Stimulated activated CD8-positive, alpha-beta memory T cell treated with anti-CD3 and anti-CD28 coated beads, Interleukin-7, amount 100 ng/mL, for 48 hours (primary cell): ENCODE results near the gene NFKBIB.
"Not testable (repeated sequence)": the region's sequence is repeated elsewhere in the genome, so short reads cannot be mapped to it uniquely, and the experiment has no call there.

Experiments
- DNase-seq, 2 donors: peaks; one replicate each; pipeline ENCODE4 v3.0.0-alpha.2; 2020; ENCODE audit warnings: low read depth in 1 of 2; ENCODE audit errors: extremely low read depth in 1 of 2

Gene NFKBIB, protein sequence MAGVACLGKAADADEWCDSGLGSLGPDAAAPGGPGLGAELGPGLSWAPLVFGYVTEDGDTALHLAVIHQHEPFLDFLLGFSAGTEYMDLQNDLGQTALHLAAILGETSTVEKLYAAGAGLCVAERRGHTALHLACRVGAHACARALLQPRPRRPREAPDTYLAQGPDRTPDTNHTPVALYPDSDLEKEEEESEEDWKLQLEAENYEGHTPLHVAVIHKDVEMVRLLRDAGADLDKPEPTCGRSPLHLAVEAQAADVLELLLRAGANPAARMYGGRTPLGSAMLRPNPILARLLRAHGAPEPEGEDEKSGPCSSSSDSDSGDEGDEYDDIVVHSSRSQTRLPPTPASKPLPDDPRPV

GRCh38 chr19:38899447-38900201, at the start of gene NFKBIB, which contains the start of gene SIRT2:
TSS of gene NFKBIB (plus strand) at chr19:38899969. CDS start at chr19:38900033, 64 bp downstream.
TSS of gene SIRT2 (minus strand) at chr19:38899618. CDS start at chr19:38899521, 97 bp downstream.
- peak; percentile 98 to 100 for DNase-seq

GRCh38 chr19:38850436-38850975, 49.3 kb upstream of the NFKBIB start:
- DNase-seq = peak; percentile 97 to 99

GRCh38 chr19:38850976-38851621, 48.7 kb upstream of the NFKBIB start:
- no peak for DNase-seq

DNA sequence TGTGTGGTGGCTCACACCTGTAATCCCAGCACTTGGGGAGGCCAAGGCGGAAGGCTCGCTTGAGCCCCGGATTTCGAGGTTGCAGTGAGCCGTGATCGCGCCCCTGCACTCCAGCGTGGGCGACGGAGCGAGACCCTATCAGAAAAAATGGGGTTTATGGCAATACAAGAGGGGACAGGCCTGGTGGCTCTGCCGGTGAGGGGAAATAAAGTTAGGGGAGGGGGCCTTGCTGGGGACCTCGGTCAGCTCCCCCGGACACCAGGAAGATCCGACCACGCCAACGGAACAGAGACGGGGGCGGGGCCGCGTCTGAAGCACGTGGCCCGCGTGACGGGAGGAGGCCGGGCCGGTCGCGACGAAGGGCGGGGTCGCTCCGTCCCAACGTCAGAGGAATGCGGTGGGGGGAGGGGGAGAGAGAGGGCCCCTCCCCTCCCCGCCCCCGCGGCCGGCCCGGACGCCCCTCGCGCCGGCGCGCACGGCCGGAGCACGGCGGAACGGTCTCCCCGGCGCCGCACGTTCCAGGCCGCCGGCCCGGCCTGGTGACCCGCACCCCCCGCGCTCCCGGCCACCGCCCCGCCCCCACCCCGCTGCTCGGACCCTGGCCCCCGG, 48.0 kb upstream of the NFKBIB start:
- DNase-seq = peak; percentile 81 to 85

DNA sequence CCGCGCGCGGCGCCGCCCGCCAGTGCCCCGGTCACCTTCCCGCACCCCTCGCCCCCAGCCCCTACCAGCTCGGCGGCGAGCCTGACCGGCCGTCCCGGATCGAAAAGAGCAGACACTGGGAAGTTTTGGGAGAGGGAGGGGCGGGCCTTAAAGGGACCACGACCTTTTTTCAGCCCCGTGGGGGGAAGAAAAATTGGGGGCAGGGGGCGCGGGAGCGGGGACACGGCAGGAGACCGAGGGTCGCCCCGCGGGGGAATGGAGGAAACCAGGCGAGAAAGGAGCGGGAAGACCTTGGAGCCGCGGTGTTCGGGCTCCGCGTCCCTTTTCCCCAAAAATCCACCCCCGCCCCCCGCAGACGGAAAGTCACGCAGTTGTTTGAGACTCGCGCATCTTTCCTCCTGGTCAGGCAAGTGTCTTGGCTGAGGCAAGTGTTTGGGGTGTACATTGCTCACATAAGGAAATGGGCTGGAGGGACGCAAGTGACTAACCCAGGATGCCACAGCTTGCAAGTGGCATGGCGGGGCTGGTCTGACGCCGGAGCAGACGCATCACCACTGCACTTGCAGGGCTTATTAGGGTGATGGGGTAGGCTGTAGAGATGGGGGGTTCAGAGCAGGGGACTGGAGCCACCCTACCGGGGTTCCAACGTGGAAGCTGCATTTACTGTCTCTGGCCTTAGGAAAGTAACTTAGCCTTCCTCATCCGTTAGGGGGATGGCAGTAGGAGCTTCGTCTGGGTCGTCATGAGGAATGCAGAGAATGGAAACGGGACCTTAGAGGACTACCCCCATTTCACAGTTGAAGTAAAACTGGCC, 47.3 kb upstream of the NFKBIB start:
- no peak for DNase-seq

DNA sequence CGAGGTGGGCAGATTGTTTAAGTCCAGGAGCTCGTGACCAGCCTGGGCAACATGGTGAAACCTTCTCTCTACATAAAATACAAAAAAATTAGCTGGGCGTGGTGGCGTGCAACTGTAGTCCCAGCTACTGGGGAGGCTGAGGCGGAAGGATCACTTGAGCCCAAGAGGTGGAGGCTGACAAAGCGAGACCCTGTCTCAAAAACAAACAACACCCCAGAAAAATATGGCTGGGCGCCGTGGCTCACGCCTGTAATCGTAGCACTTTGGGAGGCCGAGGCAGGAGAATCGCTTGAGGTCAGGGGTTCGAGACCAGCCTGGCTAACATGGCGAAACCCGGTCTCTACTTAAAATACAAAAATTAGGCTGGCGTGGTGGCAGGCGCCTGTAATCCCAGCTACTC, 46.6 kb upstream of the NFKBIB start:
- no peak for DNase-seq

DNA sequence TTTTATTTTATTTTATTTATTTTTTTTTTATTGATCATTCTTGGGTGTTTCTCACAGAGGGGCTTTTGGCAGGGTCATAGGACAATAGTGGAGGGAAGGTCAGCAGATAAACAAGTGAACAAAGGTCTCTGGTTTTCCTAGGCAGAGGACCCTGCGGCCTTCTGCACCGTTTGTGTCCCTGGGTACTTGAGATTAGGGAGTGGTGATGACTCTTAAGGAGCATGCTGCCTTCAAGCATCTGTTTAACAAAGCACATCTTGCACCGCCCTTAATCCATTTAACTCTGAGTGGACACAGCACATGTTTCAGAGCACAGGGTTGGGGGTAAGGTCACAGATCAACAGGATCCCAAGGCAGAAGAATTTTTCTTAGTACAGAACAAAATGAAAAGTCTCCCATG, 44.8 kb upstream of the NFKBIB start:
- DNase-seq = not testable (repeated sequence)

DNA sequence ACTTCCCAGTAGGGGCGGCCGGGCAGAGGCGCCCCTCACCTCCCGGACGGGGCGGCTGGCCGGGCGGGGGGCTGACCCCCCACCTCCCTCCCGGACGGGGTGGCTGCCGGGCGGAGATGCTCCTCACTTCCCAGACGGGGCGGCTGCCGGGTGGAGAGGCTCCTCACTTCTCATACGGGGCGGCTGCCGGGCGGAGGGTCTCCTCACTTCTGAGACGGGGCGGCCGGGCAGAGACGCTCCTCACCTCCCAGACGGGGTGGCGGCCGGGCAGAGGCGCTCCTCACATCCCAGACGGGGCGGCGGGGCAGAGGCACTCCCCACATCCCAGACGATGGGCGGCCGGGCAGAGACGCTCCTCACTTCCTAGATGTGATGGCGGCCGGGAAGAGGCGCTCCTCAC, 44.0 kb upstream of the NFKBIB start:
- not testable (repeated sequence) for DNase-seq

- no peak for DNase-seq
These were observed 43.0 kb upstream of the NFKBIB start for GRCh38 chr19:38856813-38857212.

DNA sequence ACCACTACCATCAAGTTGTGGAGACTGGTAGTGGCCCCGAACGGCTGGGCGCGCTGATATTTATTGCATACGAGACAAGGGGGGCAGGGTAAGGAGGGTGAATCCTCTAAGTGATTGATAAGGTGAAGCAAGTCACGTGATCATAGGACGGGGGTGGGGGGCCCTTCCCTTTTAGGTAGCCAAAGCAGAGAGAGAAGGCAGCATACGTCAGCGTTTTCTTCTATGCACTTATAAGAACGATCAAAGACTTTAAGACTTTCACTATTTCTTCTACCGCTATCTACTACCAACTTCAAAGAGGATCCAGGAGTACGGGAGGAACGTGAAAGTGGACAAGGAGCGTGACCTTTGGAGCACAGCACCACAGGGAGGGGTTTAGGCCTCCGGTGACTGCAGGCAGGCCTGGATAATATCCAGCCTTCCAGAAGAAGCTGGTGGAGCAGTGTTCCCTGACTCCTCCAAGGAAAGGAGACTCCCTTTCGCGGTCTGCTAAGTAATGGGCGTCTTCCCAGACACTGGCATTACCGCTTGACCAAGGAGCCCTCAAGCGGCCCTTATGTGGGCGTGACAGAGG, 40.1 kb upstream of the NFKBIB start:
- not testable (repeated sequence) for DNase-seq

DNA sequence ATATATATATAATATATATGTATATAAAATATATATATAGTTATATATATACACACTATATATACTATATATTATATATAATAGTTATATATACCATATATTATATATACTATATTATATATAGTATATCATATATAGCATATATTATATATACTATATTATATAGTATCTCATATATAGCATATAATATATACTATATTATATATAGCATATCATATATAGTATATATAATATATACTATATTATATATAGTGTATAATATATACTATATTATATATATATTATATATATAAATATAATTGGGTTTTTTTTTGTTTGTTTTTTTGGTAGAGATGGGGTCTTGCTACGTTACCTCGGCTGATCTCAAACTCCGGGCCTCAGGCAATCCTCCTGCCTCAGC, 38.4 kb upstream of the NFKBIB start:
- DNase-seq = no peak

DNA sequence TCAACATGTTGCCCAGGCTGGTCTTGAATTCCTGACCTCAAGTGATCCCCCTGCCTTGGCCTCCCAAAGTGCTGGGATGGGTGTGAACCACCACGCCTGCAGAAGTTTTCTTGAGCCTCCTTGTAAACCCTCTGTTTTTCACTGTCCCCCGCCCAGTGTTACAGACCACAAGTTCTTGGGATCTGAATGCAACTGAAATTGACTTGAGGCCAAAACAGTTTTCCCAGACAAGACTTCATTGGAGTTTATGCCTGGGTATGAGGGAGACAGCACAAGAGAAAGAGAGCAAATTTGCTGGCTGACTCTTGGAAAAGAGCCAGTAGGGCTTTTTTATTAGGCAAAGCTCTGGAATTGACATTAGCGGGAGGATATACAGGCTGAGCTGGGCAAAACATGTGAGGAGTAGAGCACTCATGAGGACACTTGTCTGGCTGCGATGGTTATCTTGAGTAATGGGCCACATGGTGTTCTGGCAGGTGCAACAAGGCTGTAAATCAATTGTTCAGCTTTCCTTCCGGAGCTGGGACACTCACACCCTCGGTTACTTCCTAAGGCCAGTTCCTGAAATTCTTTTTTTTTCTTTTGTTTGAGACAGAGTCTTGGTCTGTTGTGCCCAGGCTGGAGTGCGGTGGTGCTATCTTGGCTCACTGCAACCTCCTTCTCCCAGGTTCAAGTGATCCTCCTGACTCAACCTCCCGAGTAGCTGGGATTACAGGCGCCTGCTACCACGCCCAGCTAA, 37.3 kb upstream of the NFKBIB start:
- no peak for DNase-seq

- no peak for DNase-seq
These were observed 32.5 kb upstream of the NFKBIB start for GRCh38 chr19:38867171-38867780.

- DNase-seq = no peak
These were observed 31.2 kb upstream of the NFKBIB start for GRCh38 chr19:38868551-38868950.

GRCh38 chr19:38869160-38869835, 30.5 kb upstream of the NFKBIB start:
- no peak for DNase-seq

DNA sequence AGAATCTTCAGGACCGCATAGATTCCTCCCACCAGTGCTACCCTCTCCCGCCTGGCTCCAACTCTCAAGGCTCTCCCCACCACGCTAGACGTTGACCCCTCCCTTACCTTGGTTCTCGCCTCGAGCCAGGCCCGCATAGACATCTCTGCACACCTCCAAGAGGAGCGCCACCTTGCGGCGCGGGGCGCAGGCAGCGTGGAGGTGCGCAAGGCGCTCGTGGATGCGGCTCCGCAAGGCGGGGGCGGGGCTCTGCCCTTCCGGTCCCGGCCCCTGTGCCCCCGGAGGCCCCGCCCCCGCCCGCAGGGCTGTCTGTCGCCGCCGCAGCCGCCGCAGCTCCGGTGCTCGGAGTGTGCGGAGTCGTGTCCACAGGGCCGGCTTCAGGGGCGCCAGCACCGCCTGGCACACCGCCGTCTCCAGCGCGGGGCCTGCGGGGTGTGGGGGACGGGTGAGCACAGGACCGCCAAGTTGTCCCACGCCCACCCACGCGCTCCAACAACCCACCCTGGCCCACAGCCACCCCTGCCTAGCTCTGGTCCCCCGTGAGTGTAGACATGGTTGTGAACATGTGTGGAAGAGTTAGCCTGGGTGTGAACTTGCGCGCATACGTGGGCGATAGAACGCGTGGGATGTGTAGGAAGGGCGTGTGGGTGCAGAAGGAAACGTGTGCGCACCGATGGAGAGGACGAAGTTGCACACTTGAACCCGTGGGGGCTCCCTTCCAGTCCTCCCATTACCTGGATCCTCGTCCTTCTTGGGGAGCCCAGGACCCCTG, 29.7 kb upstream of the NFKBIB start:
- DNase-seq = peak; percentile 87 to 88

GRCh38 chr19:38870612-38871011, 29.2 kb upstream of the NFKBIB start:
- DNase-seq = no peak
